Activated T-cell treated with anti-CD3 and anti-CD28 coated beads, Interleukin-2, amount 50 U/mL, for 72 hours (primary cell): ENCODE results near the gene CDH15. TPM values are rescaled to one million over a fixed set of nuclear protein-coding genes. Genes with fewer than 3 reads are reported as not detected.
A peak's percentile ranks its signal among the peaks of the same experiment; 100 is the strongest.
"Not testable (repeated sequence)": the region's sequence is repeated elsewhere in the genome, so short reads cannot be mapped to it uniquely, and the experiment has no call there.

Experiments
- ATAC-seq, 2 donors: fragments of 150-1000 bp; cut with Tn5 transposase; replicated peaks in 1 of 2; 2 replicates each; pipeline ENCODE4 v1.10.0; 2021; ENCODE audit warnings: moderate library complexity in 2 of 2, mild to moderate bottlenecking in 1 of 2
- DNase-seq, 2 donors: peaks; one replicate each; pipeline ENCODE4 v3.0.0; 2021 to 2022; ENCODE audit warnings: mixed read lengths in 1 of 2
- H3K27ac Mint-ChIP-seq: one replicate; pipeline ENCODE4 v1.8.0; 2022; ENCODE audit warnings: mild to moderate bottlenecking, moderate library complexity, mixed read lengths
- H3K27me3 Mint-ChIP-seq: one replicate; pipeline ENCODE4 v1.8.0; 2022; ENCODE audit warnings: low read depth, mixed read lengths
- H3K36me3 Mint-ChIP-seq, 2 donors: one replicate each; pipeline ENCODE4 v1.8.0; 2022; ENCODE audit warnings: mixed read lengths in 2 of 2, mild to moderate bottlenecking in 1 of 2; ENCODE audit not compliant: insufficient read depth in 2 of 2
- H3K4me1 Mint-ChIP-seq: one replicate; pipeline ENCODE4 v1.8.0; 2022; ENCODE audit warnings: low read depth, mixed read lengths
- H3K4me3 Mint-ChIP-seq, 2 donors: one replicate each; pipeline ENCODE4 v1.8.0; 2022; ENCODE audit warnings: mild to moderate bottlenecking in 2 of 2, mixed read lengths in 2 of 2, moderate library complexity in 2 of 2
- H3K9me3 Mint-ChIP-seq, 2 donors: one replicate each; pipeline ENCODE4 v1.8.0; 2022; ENCODE audit warnings: mixed read lengths in 2 of 2
- total RNA-seq, 2 donors: library from RNA; stranded (reverse); gene quantifications; one replicate each; pipeline ENCODE4 v1.2.3, GENCODE V29; 2022

CDH15 gene
- total RNA-seq, 2 donors from 2014 or later: not detected

DNA sequence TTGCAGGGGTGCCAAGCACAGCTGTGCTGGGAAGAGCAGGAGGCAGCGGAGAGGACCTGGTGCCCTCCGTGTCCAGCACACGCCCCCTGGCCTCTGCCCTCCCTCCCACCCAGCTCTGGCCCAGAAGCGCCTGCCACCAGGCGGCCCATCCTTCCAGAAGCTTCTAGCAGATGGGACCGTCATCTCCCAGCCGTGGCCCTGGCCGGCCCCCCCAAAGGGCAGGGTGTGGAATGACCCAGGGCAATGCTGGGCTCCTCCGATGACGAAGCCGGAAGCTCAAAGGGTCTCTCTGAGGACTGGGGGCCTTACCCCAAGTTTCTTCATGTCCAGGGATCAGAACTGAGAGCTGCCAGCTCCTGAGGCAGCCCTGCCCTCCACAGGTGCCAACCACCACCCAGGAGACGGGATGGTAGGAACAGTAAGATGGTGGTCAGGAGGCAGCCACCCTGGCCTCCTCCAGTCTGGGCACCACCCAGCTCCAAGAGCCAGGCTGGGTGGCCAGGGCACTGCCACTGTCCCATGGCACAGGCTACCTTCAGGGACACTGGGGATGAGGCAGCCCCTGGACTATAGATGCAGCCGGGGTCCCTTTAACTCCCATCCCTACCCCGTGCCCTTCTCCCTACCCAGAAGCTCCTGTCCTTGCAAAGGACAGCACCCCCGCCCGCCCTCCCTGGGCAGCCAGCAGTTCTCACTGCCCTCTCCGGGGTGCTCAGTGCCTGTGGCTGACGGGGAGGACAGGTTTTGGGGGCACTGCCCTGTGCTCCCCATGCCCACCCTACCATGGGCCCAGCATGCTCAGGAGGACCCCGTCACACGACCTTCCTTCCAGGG lies 6.5 kb upstream of the CDH15 start:
- H3K27me3 Mint-ChIP-seq: no peaks in the 10 kb centered on the region
- H3K4me1 Mint-ChIP-seq: no peaks in the 10 kb centered on the region
- DNase-seq (no peak), ATAC-seq (no peak)
- no peak overlapping the region for H3K27ac Mint-ChIP-seq
- no peaks in the 10 kb centered on the region for H3K36me3 Mint-ChIP-seq
- H3K4me3 Mint-ChIP-seq: no peak overlapping the region
- no peaks in the 10 kb centered on the region for H3K9me3 Mint-ChIP-seq

DNA sequence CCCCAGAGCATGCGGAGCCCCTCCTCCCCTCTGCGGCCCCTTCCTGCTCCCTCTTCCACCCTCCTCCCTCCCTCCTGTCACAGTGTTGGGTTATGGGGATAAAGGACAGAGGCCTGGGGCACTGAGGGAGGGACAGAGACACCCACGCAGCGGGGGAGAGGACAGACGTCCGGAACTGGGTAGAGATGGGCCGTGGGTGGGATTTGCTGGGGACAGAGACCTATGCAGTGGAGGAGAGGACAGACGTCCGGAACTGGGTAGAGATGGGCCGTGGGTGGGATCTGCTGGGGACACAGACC lies 5.9 kb upstream of the CDH15 start:
- not testable (repeated sequence) for H3K27me3 Mint-ChIP-seq, H3K4me3 Mint-ChIP-seq, H3K36me3 Mint-ChIP-seq, ATAC-seq, H3K9me3 Mint-ChIP-seq, H3K4me1 Mint-ChIP-seq, H3K27ac Mint-ChIP-seq, DNase-seq

DNA sequence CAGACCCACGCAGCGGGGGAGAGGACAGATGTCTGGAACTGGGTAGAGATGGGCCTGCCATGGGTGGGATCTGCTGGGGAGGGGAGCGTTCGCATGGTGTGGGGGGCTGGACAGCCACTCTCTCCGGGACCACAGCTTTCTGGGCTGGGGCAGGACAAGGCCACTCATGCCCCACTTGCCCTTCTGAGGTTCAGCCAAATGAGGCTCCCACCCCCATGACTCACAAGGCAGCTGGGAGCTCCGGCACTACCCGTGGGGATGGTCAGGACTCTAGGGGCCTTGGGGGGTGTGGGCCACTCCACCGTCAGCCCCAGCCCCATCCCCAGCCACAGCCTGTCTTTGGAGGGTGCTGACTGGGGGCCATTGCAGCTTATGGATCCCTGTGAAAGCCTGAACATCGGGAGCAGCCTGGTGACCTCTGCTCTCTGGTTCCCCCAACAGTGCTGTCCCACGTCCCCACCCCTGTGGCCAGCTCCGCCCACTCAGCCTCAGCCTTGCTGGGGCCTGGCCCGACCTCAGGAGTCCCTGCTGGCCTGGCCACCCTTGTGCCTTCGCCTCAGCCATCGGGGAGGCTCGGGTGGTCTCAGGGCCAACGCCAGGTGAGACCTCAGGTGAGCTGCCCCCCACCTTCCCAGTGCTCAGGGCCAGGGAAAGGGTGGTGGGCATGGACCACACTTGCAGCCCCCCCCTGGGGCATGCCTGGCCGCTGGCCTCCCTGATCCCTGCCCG lies 4.7 kb upstream of the CDH15 start:
- Mint-ChIP-seq H3K27me3 (peaks cover 7% of the 10 kb centered on the region), H3K27ac (no peak overlapping the region), H3K36me3 (no peaks in the 10 kb centered on the region), H3K9me3 (no peaks in the 10 kb centered on the region), H3K4me3 (no peak overlapping the region), H3K4me1 (peaks cover 8% of the 10 kb centered on the region)
- ATAC-seq (no peak), DNase-seq (no peak)

DNA sequence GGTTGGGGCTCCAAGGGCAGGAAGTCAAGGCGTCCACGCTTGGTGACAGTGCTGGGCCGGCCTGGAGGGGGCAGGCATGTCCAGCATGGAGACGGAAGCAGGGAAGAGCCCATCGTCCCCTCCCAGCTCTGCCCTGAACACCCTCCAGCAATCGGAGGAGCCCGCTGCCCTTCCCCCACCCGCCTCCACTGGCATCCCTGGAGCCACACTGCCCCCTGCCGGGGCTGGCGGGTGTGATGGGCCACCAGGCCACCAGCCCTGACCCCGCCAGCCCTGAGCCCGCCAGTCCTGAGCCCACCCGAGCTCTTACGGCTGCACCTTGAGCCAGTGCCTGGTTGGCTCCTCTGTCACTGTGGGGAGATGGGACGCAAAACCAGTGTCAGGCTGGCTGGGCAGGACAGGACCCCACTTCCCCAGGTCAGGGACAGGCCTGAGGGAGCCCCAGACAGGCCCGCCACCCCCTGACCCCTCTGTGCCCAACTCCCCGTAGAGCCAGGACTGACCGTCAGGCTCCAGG lies 4.1 kb upstream of the CDH15 start:
- DNase-seq (peak; percentile 90 to 97), ATAC-seq (peak; percentile 28 to 41)
- H3K4me3 Mint-ChIP-seq: no peak overlapping the region
- no peak overlapping the region for H3K27ac Mint-ChIP-seq
- no peaks in the 10 kb centered on the region for H3K36me3 Mint-ChIP-seq
- H3K9me3 Mint-ChIP-seq: no peaks in the 10 kb centered on the region
- H3K27me3 Mint-ChIP-seq: peaks cover 7% of the 10 kb centered on the region
- H3K4me1 Mint-ChIP-seq: peaks cover 8% of the 10 kb centered on the region

- Mint-ChIP-seq H3K27ac (no peak overlapping the region), H3K9me3 (no peaks in the 10 kb centered on the region), H3K4me1 (peaks cover 8% of the 10 kb centered on the region), H3K4me3 (no peak overlapping the region), H3K36me3 (no peaks in the 10 kb centered on the region), H3K27me3 (peaks cover 7% of the 10 kb centered on the region)
- DNase-seq (no peak), ATAC-seq (no peak)
Observed at GRCh38 chr16:89168381-89169189, 3.0 kb upstream of the CDH15 start.

DNA sequence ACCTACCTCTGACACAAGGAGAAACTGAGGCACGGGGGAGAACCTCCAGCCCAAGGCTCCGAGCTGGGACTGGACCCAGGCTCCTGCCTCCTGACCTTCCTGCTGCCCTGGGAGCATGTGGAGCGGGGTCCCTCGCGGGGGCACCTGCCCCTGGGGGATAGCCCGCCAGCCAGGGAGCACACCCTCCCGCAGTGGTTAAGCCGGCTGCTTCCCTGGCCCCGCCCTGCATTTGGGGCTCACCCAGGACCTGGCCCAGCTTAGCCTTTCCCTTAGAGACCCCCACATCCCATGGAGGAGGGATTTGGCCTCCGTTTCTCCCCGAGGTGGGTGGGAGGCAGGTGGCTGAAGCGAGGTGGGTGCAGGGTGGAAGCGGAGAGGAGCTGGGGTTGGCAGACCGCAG lies 1.8 kb upstream of the CDH15 start:
- H3K4me3 Mint-ChIP-seq: no peak overlapping the region
- H3K36me3 Mint-ChIP-seq: no peaks in the 10 kb centered on the region
- peaks cover 7% of the 10 kb centered on the region for H3K27me3 Mint-ChIP-seq
- no peaks in the 10 kb centered on the region for H3K9me3 Mint-ChIP-seq
- no peak for ATAC-seq
- no peak for DNase-seq
- H3K27ac Mint-ChIP-seq: no peak overlapping the region
- peaks cover 8% of the 10 kb centered on the region for H3K4me1 Mint-ChIP-seq

GRCh38 chr16:89170346-89171215 lies 967 bp upstream of the CDH15 start:
- ATAC-seq: no peak
- H3K36me3 Mint-ChIP-seq: no peaks in the 10 kb centered on the region
- DNase-seq: peak; percentile 33 to 39
- peak overlapping the region; percentile 72 to 74 for H3K4me3 Mint-ChIP-seq
- peaks cover 8% of the 10 kb centered on the region for H3K4me1 Mint-ChIP-seq
- no peaks in the 10 kb centered on the region for H3K9me3 Mint-ChIP-seq
- peaks cover 7% of the 10 kb centered on the region for H3K27me3 Mint-ChIP-seq
- no peak overlapping the region for H3K27ac Mint-ChIP-seq

- Mint-ChIP-seq H3K27me3 (peaks cover 7% of the 10 kb centered on the region), H3K9me3 (no peaks in the 10 kb centered on the region), H3K27ac (no peak overlapping the region), H3K4me1 (peaks cover 8% of the 10 kb centered on the region), H3K36me3 (no peaks in the 10 kb centered on the region), H3K4me3 (no peak overlapping the region)
- DNase-seq (no peak), ATAC-seq (no peak)
Observed at GRCh38 chr16:89172171-89172527, 601 bp downstream of the CDH15 start.

DNA sequence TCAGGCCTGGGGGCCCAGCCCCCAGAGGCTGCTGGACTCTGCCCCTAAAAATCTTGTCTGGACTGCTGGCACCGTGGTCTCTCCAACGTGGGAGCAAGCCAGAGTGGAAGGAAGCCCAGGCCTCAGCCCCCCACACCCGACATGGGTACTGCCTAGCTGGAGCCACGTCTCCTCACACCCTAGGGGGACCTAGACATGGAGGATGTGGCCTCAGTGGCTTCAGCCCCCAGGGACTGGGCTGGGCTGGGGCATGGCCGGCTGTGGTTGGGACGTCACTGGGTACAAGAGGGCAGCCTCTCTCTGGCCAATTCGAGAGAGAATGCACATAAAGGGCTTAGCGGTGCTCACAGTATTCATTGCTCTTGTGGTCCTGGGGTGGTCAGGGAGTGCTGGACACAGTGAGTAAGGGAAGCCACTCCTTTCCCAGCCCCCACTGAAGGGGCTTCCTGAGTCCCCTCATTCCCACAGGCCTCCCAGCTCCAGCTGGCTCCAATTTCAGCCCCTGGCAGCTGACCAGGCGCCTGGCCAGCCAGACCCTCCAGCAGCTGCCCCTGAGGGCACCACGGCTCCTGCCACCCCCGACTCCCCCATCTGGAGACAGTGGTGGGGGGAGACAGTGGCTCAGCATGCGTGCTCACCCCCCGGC lies 1.1 kb downstream of the CDH15 start:
- Mint-ChIP-seq H3K4me3 (no peak overlapping the region), H3K27me3 (peaks cover 7% of the 10 kb centered on the region), H3K9me3 (no peaks in the 10 kb centered on the region), H3K4me1 (peaks cover 8% of the 10 kb centered on the region), H3K27ac (no peak overlapping the region), H3K36me3 (no peaks in the 10 kb centered on the region)
- DNase-seq: no peak
- no peak for ATAC-seq

DNA sequence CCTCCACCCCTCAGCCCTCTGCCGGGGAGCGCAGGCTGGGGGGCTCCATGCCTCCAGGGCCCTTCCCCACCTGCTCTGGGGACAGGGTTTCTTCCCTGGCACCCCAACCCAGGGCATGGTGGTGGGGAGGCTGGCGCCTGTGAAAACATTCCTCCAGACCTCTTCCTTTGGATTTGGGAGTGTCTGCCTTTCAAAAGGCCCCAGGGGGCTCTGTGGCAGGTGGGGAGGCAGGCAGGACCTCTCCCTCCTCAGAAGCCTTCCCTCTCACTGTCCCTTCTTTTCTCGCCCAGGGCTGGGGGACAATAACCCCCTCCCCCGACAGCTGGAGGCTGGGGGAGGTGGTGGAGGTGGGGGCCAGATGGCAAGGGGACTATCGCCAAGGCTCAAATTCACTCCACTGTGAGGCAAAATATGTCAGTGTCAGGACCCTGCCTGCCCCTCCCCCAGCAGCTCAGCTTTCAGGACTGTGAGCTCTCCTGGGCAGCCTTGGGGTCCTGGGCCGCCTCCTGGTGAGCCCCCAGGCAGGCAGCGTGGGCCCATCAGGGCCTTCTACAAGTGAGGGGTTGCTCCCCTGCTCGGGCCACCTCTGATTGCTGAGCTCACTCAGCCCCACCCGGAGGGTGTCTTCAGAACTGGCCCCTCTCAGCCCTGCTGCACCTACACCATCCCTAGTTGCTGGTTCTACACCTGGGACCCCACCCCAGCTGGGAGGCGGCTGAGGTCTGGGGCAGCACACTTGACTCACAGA lies 1.8 kb downstream of the CDH15 start:
- no peak for DNase-seq
- H3K9me3 Mint-ChIP-seq: no peaks in the 10 kb centered on the region
- H3K4me1 Mint-ChIP-seq: peaks cover 8% of the 10 kb centered on the region
- H3K36me3 Mint-ChIP-seq: no peaks in the 10 kb centered on the region
- H3K27me3 Mint-ChIP-seq: peaks cover 7% of the 10 kb centered on the region
- H3K27ac Mint-ChIP-seq: no peak overlapping the region
- ATAC-seq: no peak
- no peak overlapping the region for H3K4me3 Mint-ChIP-seq

DNA sequence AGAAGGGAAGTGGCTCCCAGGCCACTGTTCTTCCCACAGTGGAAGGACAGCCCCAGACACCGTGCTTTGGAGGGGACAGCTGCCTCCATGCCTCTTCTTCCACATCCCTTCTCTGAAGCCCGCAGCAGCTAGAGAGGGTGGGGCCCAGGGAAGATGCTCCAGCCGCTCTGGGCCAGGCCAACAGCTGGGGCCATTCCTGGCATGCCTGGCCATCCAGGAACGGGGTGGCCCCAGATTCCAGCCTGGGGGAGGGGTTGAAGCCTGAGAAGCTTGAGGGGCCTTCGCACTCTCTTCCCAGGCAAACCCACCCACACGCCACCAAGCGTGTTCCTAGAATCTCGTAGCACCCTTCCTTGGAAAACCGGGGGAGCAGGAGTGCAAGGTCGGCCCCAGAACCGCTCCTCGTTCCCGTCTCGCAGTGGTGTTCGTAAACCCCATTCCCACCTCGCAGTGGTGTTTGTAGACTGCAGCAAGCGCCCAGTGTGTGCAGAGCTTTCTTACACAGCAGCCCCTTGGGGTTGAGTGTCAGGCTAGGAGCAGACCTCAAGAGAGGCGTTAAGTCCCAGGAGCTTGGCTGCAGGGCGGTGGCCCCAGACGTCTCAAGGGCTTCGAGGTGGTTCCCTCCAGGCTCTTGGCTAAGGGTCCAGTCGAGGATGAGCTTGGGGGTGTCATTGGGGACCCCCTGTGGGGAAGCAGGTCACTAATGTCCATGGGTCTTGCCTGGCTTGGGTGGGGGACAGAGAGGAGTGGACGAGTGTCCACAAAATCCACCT lies 2.7 kb downstream of the CDH15 start:
- peaks cover 7% of the 10 kb centered on the region for H3K27me3 Mint-ChIP-seq
- H3K4me3 Mint-ChIP-seq: no peak overlapping the region
- no peaks in the 10 kb centered on the region for H3K36me3 Mint-ChIP-seq
- DNase-seq (no peak), ATAC-seq (no peak)
- no peak overlapping the region for H3K27ac Mint-ChIP-seq
- peaks cover 8% of the 10 kb centered on the region for H3K4me1 Mint-ChIP-seq
- no peaks in the 10 kb centered on the region for H3K9me3 Mint-ChIP-seq
